Measurements from ENCODE around the gene MMP28.

- no peak for TF ChIP-seq CTCF (IDR thresholded peaks at IDR 0.05)
- TF ChIP-seq POLR2A (IDR thresholded peaks at IDR 0.05), result no peak
These were observed 78.0 kb downstream of the MMP28 start for GRCh38 chr17:35717475-35717874.
